ENCODE results near the gene COL4A1. TPM values are rescaled to one million over a fixed set of nuclear protein-coding genes. Genes with fewer than 3 reads are reported as not detected.
A peak's percentile ranks its signal among the peaks of the same experiment; 100 is the strongest.

The COL4A1 gene
- polyA plus RNA-seq, 1 donor: 146 TPM

DNA sequence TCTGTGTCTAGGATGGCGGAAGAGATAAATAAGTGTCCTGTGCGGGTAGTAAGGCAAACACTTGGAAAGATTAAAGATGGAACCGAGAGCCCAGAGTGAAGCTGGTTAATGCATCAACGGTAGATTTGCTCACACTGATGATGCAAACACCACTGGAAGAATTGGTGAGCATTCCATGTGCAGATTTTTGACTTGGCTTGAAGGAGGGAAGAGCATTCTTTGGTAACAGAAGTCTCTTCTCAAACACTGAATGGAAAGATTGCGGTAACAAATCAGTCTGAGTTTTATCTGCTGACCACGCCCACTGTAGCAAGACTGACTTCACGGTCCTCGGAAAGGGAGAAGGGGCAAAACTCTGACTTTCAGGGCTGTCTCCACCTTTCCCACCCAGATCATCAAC is 112.5 kb downstream of the COL4A1 start:
- H3K27ac ChIP-seq (ENCODE audit: low read length): no peak overlapping the region
- DNase-seq: no peak

DNA sequence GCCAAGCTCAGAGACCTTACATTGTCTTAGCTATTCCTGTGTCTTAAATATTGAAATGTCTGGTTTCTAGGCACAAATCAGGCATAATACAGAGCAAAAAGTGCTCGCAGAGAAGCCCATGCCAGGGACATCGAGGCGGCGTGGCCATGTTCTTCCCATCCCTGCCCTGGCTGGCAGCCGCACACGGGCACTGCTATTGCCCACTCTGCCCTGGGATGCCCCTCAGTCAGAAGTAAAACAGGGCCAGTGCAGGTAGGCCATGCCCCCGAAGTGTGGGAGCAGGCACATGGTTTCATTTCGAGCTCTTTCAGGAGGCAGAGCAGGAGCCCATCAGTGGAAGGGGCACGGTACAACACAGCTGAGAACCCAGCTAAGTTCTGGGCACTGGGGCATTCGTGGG is 113.5 kb downstream of the COL4A1 start:
- no peak overlapping the region for H3K4me3 ChIP-seq (ENCODE audit: low read length)
- 100% methylated on average over 1 of the region's 10 CpGs for WGBS (ENCODE audit: insufficient coverage, low lambda C conversion rate)
- no peaks in the 10 kb centered on the region for H3K27me3 ChIP-seq (ENCODE audit: control insufficient read depth, insufficient read depth, low read length)
- H3K27ac ChIP-seq (ENCODE audit: low read length): no peak overlapping the region
- peaks cover 8% of the 10 kb centered on the region for H3K4me1 ChIP-seq (ENCODE audit: control insufficient read depth, insufficient read depth, low read length)
- H3K36me3 ChIP-seq (ENCODE audit: control insufficient read depth, insufficient read depth, low read length): peaks cover 30% of the 10 kb centered on the region
- no peaks in the 10 kb centered on the region for H3K9me3 ChIP-seq (ENCODE audit: control insufficient read depth, low read depth, low read length)
- no peak for DNase-seq

More for the DNA sequence above, 112.5 kb downstream of the COL4A1 start:
- no peak overlapping the region for H3K4me3 ChIP-seq (ENCODE audit: low read length)
- peaks cover 8% of the 10 kb centered on the region for H3K4me1 ChIP-seq (ENCODE audit: control insufficient read depth, insufficient read depth, low read length)
- peaks cover 31% of the 10 kb centered on the region for H3K36me3 ChIP-seq (ENCODE audit: control insufficient read depth, insufficient read depth, low read length)
- H3K27me3 ChIP-seq (ENCODE audit: control insufficient read depth, insufficient read depth, low read length): no peaks in the 10 kb centered on the region
- no peaks in the 10 kb centered on the region for H3K9me3 ChIP-seq (ENCODE audit: control insufficient read depth, low read depth, low read length)
- 60% methylated on average over 1 of the region's 8 CpGs for WGBS (ENCODE audit: insufficient coverage, low lambda C conversion rate)

DNA sequence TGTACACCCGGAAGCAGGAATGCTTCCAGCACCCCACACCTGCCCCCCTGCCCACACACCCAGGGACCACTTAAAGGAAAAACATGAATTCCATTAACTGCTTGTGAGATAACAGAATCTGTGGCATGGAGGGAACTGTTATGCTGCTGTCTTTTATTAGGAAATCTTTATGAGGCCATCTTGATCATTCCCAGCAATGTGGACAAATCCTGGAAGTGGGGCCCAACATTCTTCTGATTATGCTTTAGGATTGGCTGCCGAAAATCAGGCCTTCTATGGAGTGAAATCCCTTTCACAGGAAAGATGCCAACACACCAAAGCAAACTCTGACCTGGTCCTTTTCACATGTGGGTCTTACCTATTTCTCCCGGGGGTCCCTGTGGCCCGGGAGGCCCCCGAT is 114.5 kb downstream of the COL4A1 start:
- peaks cover 22% of the 10 kb centered on the region for H3K36me3 ChIP-seq (ENCODE audit: control insufficient read depth, insufficient read depth, low read length)
- no peak overlapping the region for H3K27ac ChIP-seq (ENCODE audit: low read length)
- H3K27me3 ChIP-seq (ENCODE audit: control insufficient read depth, insufficient read depth, low read length): no peaks in the 10 kb centered on the region
- H3K9me3 ChIP-seq (ENCODE audit: control insufficient read depth, low read depth, low read length): no peaks in the 10 kb centered on the region
- peaks cover 13% of the 10 kb centered on the region for H3K4me1 ChIP-seq (ENCODE audit: control insufficient read depth, insufficient read depth, low read length)
- no peak overlapping the region for H3K4me3 ChIP-seq (ENCODE audit: low read length)
- no peak for DNase-seq
- no CpG with 5 or more reads among the region's 5 CpGs for WGBS (ENCODE audit: insufficient coverage, low lambda C conversion rate)

DNA sequence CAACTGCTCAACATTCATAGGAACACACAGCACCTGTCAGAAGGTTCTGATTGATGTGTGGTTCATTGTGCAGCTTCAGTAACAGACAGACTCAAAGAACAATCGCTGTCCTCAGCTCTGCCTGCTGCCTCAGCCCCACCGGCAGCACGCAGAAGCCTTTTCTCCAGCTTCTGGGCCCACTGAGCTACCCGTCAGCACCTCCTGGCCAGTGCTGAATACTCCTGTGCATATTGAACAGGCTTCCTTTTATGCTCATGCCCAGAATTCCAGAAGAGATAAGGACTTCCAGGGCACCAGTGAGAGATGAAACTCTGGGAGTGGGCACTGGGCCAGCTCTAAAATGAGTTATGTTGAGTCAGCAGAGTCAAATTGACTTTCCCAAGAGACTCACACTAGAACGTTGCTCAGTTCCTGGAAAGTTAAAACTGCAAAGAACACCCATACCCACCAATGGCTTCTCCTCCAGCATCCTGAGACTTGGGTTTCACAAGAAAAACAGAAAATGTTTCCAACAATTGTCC is 119.3 kb downstream of the COL4A1 start:
- H3K27me3 ChIP-seq (ENCODE audit: control insufficient read depth, insufficient read depth, low read length): no peaks in the 10 kb centered on the region
- no peak overlapping the region for H3K4me3 ChIP-seq (ENCODE audit: low read length)
- no peak for DNase-seq
- H3K27ac ChIP-seq (ENCODE audit: low read length): peak overlapping the region; percentile 71
- H3K36me3 ChIP-seq (ENCODE audit: control insufficient read depth, insufficient read depth, low read length): peaks cover 18% of the 10 kb centered on the region
- H3K9me3 ChIP-seq (ENCODE audit: control insufficient read depth, low read depth, low read length): peaks cover 5% of the 10 kb centered on the region
- WGBS (ENCODE audit: insufficient coverage, low lambda C conversion rate): 25% methylated on average over 1 of the region's 5 CpGs
- H3K4me1 ChIP-seq (ENCODE audit: control insufficient read depth, insufficient read depth, low read length): peaks cover 23% of the 10 kb centered on the region

GRCh38 chr13:110186231-110186855 is 120.6 kb downstream of the COL4A1 start:
- Histone ChIP-seq H3K4me1 (ENCODE audit: control insufficient read depth, insufficient read depth, low read length) (peaks cover 23% of the 10 kb centered on the region), H3K4me3 (ENCODE audit: low read length) (no peak overlapping the region), H3K27ac (ENCODE audit: low read length) (peak overlapping the region; percentile 71), H3K9me3 (ENCODE audit: control insufficient read depth, low read depth, low read length) (peaks cover 5% of the 10 kb centered on the region), H3K36me3 (ENCODE audit: control insufficient read depth, insufficient read depth, low read length) (peaks cover 19% of the 10 kb centered on the region), H3K27me3 (ENCODE audit: control insufficient read depth, insufficient read depth, low read length) (no peaks in the 10 kb centered on the region)
- peak; percentile 86 to 96 for DNase-seq
- no CpG with 5 or more reads among the region's 10 CpGs for WGBS (ENCODE audit: insufficient coverage, low lambda C conversion rate)

DNA sequence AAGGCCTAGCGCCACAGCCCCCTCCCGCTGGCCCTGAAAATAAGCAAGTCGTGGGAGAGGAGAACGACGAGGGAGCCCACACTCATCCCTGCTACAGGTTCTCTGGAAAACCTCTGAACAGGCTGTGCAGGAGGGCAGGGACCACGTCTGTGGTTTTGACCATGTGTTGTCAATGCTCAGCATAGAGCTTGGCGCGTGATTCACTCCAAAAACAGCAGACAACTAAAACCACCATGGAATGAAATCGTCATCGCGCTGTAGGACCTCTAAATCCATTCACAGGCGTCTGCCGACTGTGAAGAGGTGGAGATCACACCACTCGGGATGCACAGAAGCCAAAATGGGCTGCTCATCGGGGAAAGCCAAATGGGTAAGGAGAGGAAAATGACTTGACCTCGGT is 121.3 kb downstream of the COL4A1 start:
- peaks cover 23% of the 10 kb centered on the region for H3K36me3 ChIP-seq (ENCODE audit: control insufficient read depth, insufficient read depth, low read length)

GRCh38 chr13:110183910-110184309 is 123.0 kb downstream of the COL4A1 start:
- WGBS (ENCODE audit: insufficient coverage, low lambda C conversion rate): no CpG with 5 or more reads among the region's 7 CpGs
- peaks cover 34% of the 10 kb centered on the region for H3K36me3 ChIP-seq (ENCODE audit: control insufficient read depth, insufficient read depth, low read length)

More for the DNA sequence above, 121.3 kb downstream of the COL4A1 start:
- H3K27ac ChIP-seq (ENCODE audit: low read length): peak overlapping the region; percentile 71
- H3K4me3 ChIP-seq (ENCODE audit: low read length): no peak overlapping the region
- DNase-seq: no peak
- WGBS (ENCODE audit: insufficient coverage, low lambda C conversion rate): no CpG with 5 or more reads among the region's 16 CpGs
- peaks cover 23% of the 10 kb centered on the region for H3K4me1 ChIP-seq (ENCODE audit: control insufficient read depth, insufficient read depth, low read length)
- H3K27me3 ChIP-seq (ENCODE audit: control insufficient read depth, insufficient read depth, low read length): no peaks in the 10 kb centered on the region
- H3K9me3 ChIP-seq (ENCODE audit: control insufficient read depth, low read depth, low read length): peaks cover 5% of the 10 kb centered on the region

GRCh38 chr13:110182461-110182860 is 124.5 kb downstream of the COL4A1 start:
- DNase-seq: no peak
- Histone ChIP-seq H3K36me3 (ENCODE audit: control insufficient read depth, insufficient read depth, low read length) (peaks cover 44% of the 10 kb centered on the region), H3K27me3 (ENCODE audit: control insufficient read depth, insufficient read depth, low read length) (no peaks in the 10 kb centered on the region), H3K9me3 (ENCODE audit: control insufficient read depth, low read depth, low read length) (peaks cover 5% of the 10 kb centered on the region), H3K27ac (ENCODE audit: low read length) (no peak overlapping the region), H3K4me1 (ENCODE audit: control insufficient read depth, insufficient read depth, low read length) (peaks cover 17% of the 10 kb centered on the region), H3K4me3 (ENCODE audit: low read length) (no peak overlapping the region)
- no CpG with 5 or more reads among the region's 9 CpGs for WGBS (ENCODE audit: insufficient coverage, low lambda C conversion rate)

More at GRCh38 chr13:110183910-110184309, 123.0 kb downstream of the COL4A1 start:
- H3K27ac ChIP-seq (ENCODE audit: low read length): no peak overlapping the region
- H3K27me3 ChIP-seq (ENCODE audit: control insufficient read depth, insufficient read depth, low read length): no peaks in the 10 kb centered on the region
- no peak overlapping the region for H3K4me3 ChIP-seq (ENCODE audit: low read length)
- no peak for DNase-seq
- H3K4me1 ChIP-seq (ENCODE audit: control insufficient read depth, insufficient read depth, low read length): peaks cover 23% of the 10 kb centered on the region
- peaks cover 5% of the 10 kb centered on the region for H3K9me3 ChIP-seq (ENCODE audit: control insufficient read depth, low read depth, low read length)

GRCh38 chr13:110182003-110182402 is 125.0 kb downstream of the COL4A1 start:
- Histone ChIP-seq H3K9me3 (ENCODE audit: control insufficient read depth, low read depth, low read length) (peaks cover 5% of the 10 kb centered on the region), H3K4me1 (ENCODE audit: control insufficient read depth, insufficient read depth, low read length) (peaks cover 13% of the 10 kb centered on the region), H3K27me3 (ENCODE audit: control insufficient read depth, insufficient read depth, low read length) (no peaks in the 10 kb centered on the region), H3K4me3 (ENCODE audit: low read length) (no peak overlapping the region), H3K36me3 (ENCODE audit: control insufficient read depth, insufficient read depth, low read length) (peaks cover 47% of the 10 kb centered on the region), H3K27ac (ENCODE audit: low read length) (no peak overlapping the region)
- DNase-seq: no peak
- no CpG with 5 or more reads among the region's 11 CpGs for WGBS (ENCODE audit: insufficient coverage, low lambda C conversion rate)

GRCh38 chr13:110179857-110180147 is 127.2 kb downstream of the COL4A1 start:
- no peak for DNase-seq
- Histone ChIP-seq H3K4me3 (ENCODE audit: low read length) (no peak overlapping the region), H3K4me1 (ENCODE audit: control insufficient read depth, insufficient read depth, low read length) (no peaks in the 10 kb centered on the region), H3K27ac (ENCODE audit: low read length) (no peak overlapping the region), H3K9me3 (ENCODE audit: control insufficient read depth, low read depth, low read length) (peaks cover 5% of the 10 kb centered on the region), H3K27me3 (ENCODE audit: control insufficient read depth, insufficient read depth, low read length) (no peaks in the 10 kb centered on the region), H3K36me3 (ENCODE audit: control insufficient read depth, insufficient read depth, low read length) (peaks cover 65% of the 10 kb centered on the region)
- no CpG with 5 or more reads among the region's 1 CpG for WGBS (ENCODE audit: insufficient coverage, low lambda C conversion rate)

All from large intestine (tissue), 3 donors.